Measurements from ENCODE around the gene AHCYL2. TPM values are rescaled to one million over a fixed set of nuclear protein-coding genes. Genes with fewer than 3 reads are reported as not detected.
A peak's percentile ranks its signal among the peaks of the same experiment; 100 is the strongest.

The AHCYL2 gene
- total and polyA plus RNA-seq, 9 donors, result 8.7 to 25.8 (median 17.2) TPM

GRCh38 chr7:129225931-129226572, 1.2 kb downstream of the AHCYL2 start:
- intact Hi-C loops (cut with DNase I), result loop anchor here in 1 of 4 donors (10.0 kb wide), 1 partner anchor 69 kb away; no protein-coding TSS in a partner anchor
- no peaks in the 10 kb centered on the region for H3K27me3 ChIP-seq
- DNase-seq, result no peak
- peak overlapping the region; percentile 63 for H3K4me3 ChIP-seq
- H3K36me3 ChIP-seq, result no peaks in the 10 kb centered on the region
- peaks cover 4% of the 10 kb centered on the region for H3K4me1 ChIP-seq (ENCODE audit: insufficient read depth)
- no peak for TF ChIP-seq CTCF (IDR thresholded peaks at IDR 0.05)
- no peak for TF ChIP-seq EP300 (IDR thresholded peaks at IDR 0.05)
- TF ChIP-seq POLR2A (IDR thresholded peaks at IDR 0.05), result no peak
- no peaks in the 10 kb centered on the region for H3K9me3 ChIP-seq
- H3K27ac ChIP-seq, result peak overlapping the region in 1 of 2 donors; percentile 78
- WGBS, 3 donors, result 17 to 31% (median 21%) methylated on average over 11 of the region's 11 CpGs

- intact Hi-C loops (cut with DNase I), result loop anchor here in 1 of 4 donors (10.0 kb wide), 1 partner anchor 67 kb away; no protein-coding TSS in a partner anchor
- H3K4me1 ChIP-seq (ENCODE audit: insufficient read depth), result peaks cover 4% of the 10 kb centered on the region
- no peak overlapping the region for H3K27ac ChIP-seq
- no peak for DNase-seq
- WGBS, 3 donors, result 56 to 78% (median 72%) methylated on average over 4 of the region's 4 CpGs
- no peaks in the 10 kb centered on the region for H3K9me3 ChIP-seq
- TF ChIP-seq CTCF (IDR thresholded peaks at IDR 0.05) (no peak), POLR2A (IDR thresholded peaks at IDR 0.05) (no peak), EP300 (IDR thresholded peaks at IDR 0.05) (no peak)
- no peaks in the 10 kb centered on the region for H3K36me3 ChIP-seq
- no peaks in the 10 kb centered on the region for H3K27me3 ChIP-seq
- no peak overlapping the region for H3K4me3 ChIP-seq
Observed at GRCh38 chr7:129227646-129228578, 3.1 kb downstream of the AHCYL2 start.

- WGBS, 3 donors, result 55 to 65% (median 57%) methylated on average over 2 of the region's 2 CpGs
- Histone ChIP-seq H3K27ac (no peak overlapping the region), H3K27me3 (no peaks in the 10 kb centered on the region), H3K9me3 (no peaks in the 10 kb centered on the region), H3K4me1 (ENCODE audit: insufficient read depth) (peaks cover 4% of the 10 kb centered on the region), H3K4me3 (no peak overlapping the region), H3K36me3 (no peaks in the 10 kb centered on the region)
- no peak for DNase-seq
- no peak for TF ChIP-seq EP300 (IDR thresholded peaks at IDR 0.05)
- no peak for TF ChIP-seq CTCF (IDR thresholded peaks at IDR 0.05)
- TF ChIP-seq POLR2A (IDR thresholded peaks at IDR 0.05), result no peak
- intact Hi-C loops (cut with DNase I), result loop anchor here in 1 of 4 donors (10.0 kb wide), 1 partner anchor 66 kb away; no protein-coding TSS in a partner anchor
Observed at GRCh38 chr7:129228633-129229032, 3.8 kb downstream of the AHCYL2 start.

GRCh38 chr7:129231666-129232065, 6.8 kb downstream of the AHCYL2 start:
- no peaks in the 10 kb centered on the region for H3K27me3 ChIP-seq
- no peak overlapping the region for H3K4me3 ChIP-seq
- no peaks in the 10 kb centered on the region for H3K36me3 ChIP-seq
- no peak overlapping the region for H3K27ac ChIP-seq
- DNase-seq, result no peak
- WGBS, 3 donors, result 81 to 93% (median 92%) methylated on average over 5 of the region's 5 CpGs
- TF ChIP-seq CTCF (IDR thresholded peaks at IDR 0.05) (no peak), EP300 (IDR thresholded peaks at IDR 0.05) (no peak), POLR2A (IDR thresholded peaks at IDR 0.05) (no peak)
- H3K4me1 ChIP-seq (ENCODE audit: insufficient read depth), result no peaks in the 10 kb centered on the region
- intact Hi-C loops (cut with DNase I), result no loop called here
- H3K9me3 ChIP-seq, result no peaks in the 10 kb centered on the region

Measured in ovary (tissue), 9 donors.